ENCODE measurements around the gene ST3GAL2.
"Not testable (repeated sequence)": the region's sequence is repeated elsewhere in the genome, so short reads cannot be mapped to it uniquely, and the experiment has no call there.

The ST3GAL2 gene

GRCh38 chr16:70416748-70417616 lies 21.9 kb downstream of the ST3GAL2 start:
- Histone ChIP-seq H3K4me1 (ENCODE audit: control insufficient read depth in 5 of 5, insufficient read depth in 5 of 5, low read length in 5 of 5) (peaks cover 0 to 50% (median 6%) of the 10 kb centered on the region in 5 donors), H3K27me3 (ENCODE audit: control insufficient read depth in 5 of 5, insufficient read depth in 4 of 5, low read length in 5 of 5) (no peaks in the 10 kb centered on the region), H3K36me3 (ENCODE audit: control insufficient read depth in 5 of 5, insufficient read depth in 5 of 5, low read length in 5 of 5) (peaks cover 0 to 2% (median 0%) of the 10 kb centered on the region in 5 donors), H3K9me3 (ENCODE audit: control insufficient read depth in 5 of 5, low read length in 5 of 5) (no peaks in the 10 kb centered on the region), H3K9ac (ENCODE audit: low read length in 5 of 5) (no peak overlapping the region), H3K27ac (ENCODE audit: low read depth, low read length) (no peak overlapping the region), H3K4me3 (ENCODE audit: low read depth in 1 of 5, low read length in 5 of 5) (no peak overlapping the region)

DNA sequence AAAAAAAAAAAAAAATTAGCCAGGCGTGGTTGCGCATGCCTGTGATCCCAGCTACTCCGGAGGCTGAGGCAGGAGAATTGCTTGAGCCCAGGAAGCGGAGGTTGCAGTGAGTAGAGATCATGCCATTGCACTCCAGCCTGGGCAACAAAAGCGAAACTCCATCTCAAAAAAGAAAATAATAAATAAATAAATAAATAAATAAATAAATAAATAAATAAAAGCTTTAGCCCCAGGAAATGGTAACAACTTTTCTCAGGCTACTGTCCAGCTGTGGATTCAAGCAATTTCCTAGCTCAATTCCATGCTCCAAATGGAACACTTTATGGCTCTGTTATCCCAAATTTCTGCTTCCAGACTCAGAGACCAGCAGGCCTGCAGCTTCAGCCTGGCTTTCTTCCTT lies 25.3 kb downstream of the ST3GAL2 start:
- H3K9ac ChIP-seq (ENCODE audit: low read length in 5 of 5); H3K4me3 ChIP-seq (ENCODE audit: low read depth in 1 of 5, low read length in 5 of 5); H3K27ac ChIP-seq (ENCODE audit: low read depth, low read length); H3K36me3 ChIP-seq (ENCODE audit: control insufficient read depth in 5 of 5, insufficient read depth in 5 of 5, low read length in 5 of 5); H3K9me3 ChIP-seq (ENCODE audit: control insufficient read depth in 5 of 5, low read length in 5 of 5); H3K27me3 ChIP-seq (ENCODE audit: control insufficient read depth in 5 of 5, insufficient read depth in 4 of 5, low read length in 5 of 5): not testable (repeated sequence)
- H3K4me1 ChIP-seq (ENCODE audit: control insufficient read depth in 5 of 5, insufficient read depth in 5 of 5, low read length in 5 of 5): peaks cover 0 to 22% (median 4%) of the 10 kb centered on the region in 5 donors

GRCh38 chr16:70412385-70412784 lies 26.5 kb downstream of the ST3GAL2 start:
- H3K27ac ChIP-seq (ENCODE audit: low read depth, low read length): no peak overlapping the region
- no peaks in the 10 kb centered on the region for H3K9me3 ChIP-seq (ENCODE audit: control insufficient read depth in 5 of 5, low read length in 5 of 5)
- H3K9ac ChIP-seq (ENCODE audit: low read length in 5 of 5): no peak overlapping the region
- no peaks in the 10 kb centered on the region for H3K27me3 ChIP-seq (ENCODE audit: control insufficient read depth in 5 of 5, insufficient read depth in 4 of 5, low read length in 5 of 5)
- H3K36me3 ChIP-seq (ENCODE audit: control insufficient read depth in 5 of 5, insufficient read depth in 5 of 5, low read length in 5 of 5): peaks cover 0 to 7% (median 4%) of the 10 kb centered on the region in 5 donors
- peaks cover 0 to 20% (median 4%) of the 10 kb centered on the region in 5 donors for H3K4me1 ChIP-seq (ENCODE audit: control insufficient read depth in 5 of 5, insufficient read depth in 5 of 5, low read length in 5 of 5)
- no peak overlapping the region for H3K4me3 ChIP-seq (ENCODE audit: low read depth in 1 of 5, low read length in 5 of 5)

GRCh38 chr16:70410734-70411133 lies 28.2 kb downstream of the ST3GAL2 start:
- Histone ChIP-seq H3K36me3 (ENCODE audit: control insufficient read depth in 5 of 5, insufficient read depth in 5 of 5, low read length in 5 of 5) (peaks cover 0 to 7% (median 4%) of the 10 kb centered on the region in 5 donors), H3K27me3 (ENCODE audit: control insufficient read depth in 5 of 5, insufficient read depth in 4 of 5, low read length in 5 of 5) (no peaks in the 10 kb centered on the region), H3K9ac (ENCODE audit: low read length in 5 of 5) (no peak overlapping the region), H3K27ac (ENCODE audit: low read depth, low read length) (no peak overlapping the region), H3K4me1 (ENCODE audit: control insufficient read depth in 5 of 5, insufficient read depth in 5 of 5, low read length in 5 of 5) (peaks cover 0 to 15% (median 4%) of the 10 kb centered on the region in 5 donors), H3K9me3 (ENCODE audit: control insufficient read depth in 5 of 5, low read length in 5 of 5) (no peaks in the 10 kb centered on the region), H3K4me3 (ENCODE audit: low read depth in 1 of 5, low read length in 5 of 5) (no peak overlapping the region)

DNA sequence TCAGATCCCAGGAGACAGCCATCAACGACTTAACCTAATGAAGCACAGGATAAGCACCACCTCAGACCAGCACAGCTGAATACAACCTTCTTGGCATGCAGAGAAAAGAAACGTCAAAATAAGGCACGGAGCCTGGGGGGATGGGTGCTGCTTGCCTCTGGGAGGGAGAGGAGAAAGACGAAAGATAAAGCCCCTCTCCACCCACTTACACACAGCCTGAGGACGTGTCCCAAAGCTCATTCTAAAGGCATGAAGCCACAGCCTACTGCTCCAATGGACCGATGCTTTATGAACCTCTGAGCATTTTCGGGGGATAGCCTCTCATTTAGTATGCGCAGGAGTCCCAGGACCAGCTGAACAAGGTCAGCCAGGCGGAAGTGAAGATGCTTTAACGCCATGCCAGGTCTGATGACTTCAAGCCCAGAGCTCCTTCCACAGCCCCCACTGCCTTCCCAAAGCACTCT lies 31.1 kb downstream of the ST3GAL2 start:
- Histone ChIP-seq H3K4me3 (ENCODE audit: low read depth in 1 of 5, low read length in 5 of 5) (no peak overlapping the region), H3K27ac (ENCODE audit: low read depth, low read length) (no peak overlapping the region), H3K27me3 (ENCODE audit: control insufficient read depth in 5 of 5, insufficient read depth in 4 of 5, low read length in 5 of 5) (no peaks in the 10 kb centered on the region), H3K4me1 (ENCODE audit: control insufficient read depth in 5 of 5, insufficient read depth in 5 of 5, low read length in 5 of 5) (peaks cover 0 to 17% (median 5%) of the 10 kb centered on the region in 5 donors), H3K9ac (ENCODE audit: low read length in 5 of 5) (no peak overlapping the region), H3K36me3 (ENCODE audit: control insufficient read depth in 5 of 5, insufficient read depth in 5 of 5, low read length in 5 of 5) (peaks cover 0 to 7% (median 4%) of the 10 kb centered on the region in 5 donors), H3K9me3 (ENCODE audit: control insufficient read depth in 5 of 5, low read length in 5 of 5) (no peaks in the 10 kb centered on the region)

DNA sequence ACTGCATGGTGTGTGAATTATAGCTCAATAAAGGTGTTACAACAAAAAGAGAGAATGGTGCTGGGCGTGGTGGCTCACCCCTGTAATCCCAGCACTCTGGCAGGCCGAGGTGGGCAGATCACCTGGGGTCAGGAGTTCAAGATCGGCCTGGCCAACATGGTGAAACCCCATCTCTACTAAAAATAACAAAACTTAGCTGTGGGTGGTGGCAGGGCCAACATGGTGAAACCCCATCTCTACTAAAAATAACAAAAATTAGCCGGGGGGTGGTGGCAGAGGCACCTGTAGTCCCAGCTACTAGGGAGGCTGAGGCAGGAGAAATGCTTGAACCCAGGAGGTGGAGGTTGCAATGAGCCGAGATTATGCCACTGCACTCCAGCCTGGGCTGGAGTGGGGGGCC lies 32.8 kb downstream of the ST3GAL2 start:
- H3K27me3 ChIP-seq (ENCODE audit: control insufficient read depth in 5 of 5, insufficient read depth in 4 of 5, low read length in 5 of 5); H3K36me3 ChIP-seq (ENCODE audit: control insufficient read depth in 5 of 5, insufficient read depth in 5 of 5, low read length in 5 of 5); H3K9ac ChIP-seq (ENCODE audit: low read length in 5 of 5); H3K4me3 ChIP-seq (ENCODE audit: low read depth in 1 of 5, low read length in 5 of 5); H3K27ac ChIP-seq (ENCODE audit: low read depth, low read length); H3K9me3 ChIP-seq (ENCODE audit: control insufficient read depth in 5 of 5, low read length in 5 of 5): not testable (repeated sequence)
- peaks cover 0 to 17% (median 5%) of the 10 kb centered on the region in 5 donors for H3K4me1 ChIP-seq (ENCODE audit: control insufficient read depth in 5 of 5, insufficient read depth in 5 of 5, low read length in 5 of 5)

GRCh38 chr16:70402916-70403659 lies 35.8 kb downstream of the ST3GAL2 start:
- Histone ChIP-seq H3K4me3 (ENCODE audit: low read depth in 1 of 5, low read length in 5 of 5) (no peak overlapping the region), H3K27ac (ENCODE audit: low read depth, low read length) (no peak overlapping the region), H3K9ac (ENCODE audit: low read length in 5 of 5) (no peak overlapping the region), H3K9me3 (ENCODE audit: control insufficient read depth in 5 of 5, low read length in 5 of 5) (no peaks in the 10 kb centered on the region), H3K4me1 (ENCODE audit: control insufficient read depth in 5 of 5, insufficient read depth in 5 of 5, low read length in 5 of 5) (peaks cover 0 to 18% (median 5%) of the 10 kb centered on the region in 5 donors), H3K27me3 (ENCODE audit: control insufficient read depth in 5 of 5, insufficient read depth in 4 of 5, low read length in 5 of 5) (no peaks in the 10 kb centered on the region), H3K36me3 (ENCODE audit: control insufficient read depth in 5 of 5, insufficient read depth in 5 of 5, low read length in 5 of 5) (peaks cover 0 to 22% (median 21%) of the 10 kb centered on the region in 5 donors)

GRCh38 chr16:70399951-70400350 lies 38.9 kb downstream of the ST3GAL2 start:
- Histone ChIP-seq H3K9ac (ENCODE audit: low read length in 5 of 5) (no peak overlapping the region), H3K4me3 (ENCODE audit: low read depth in 1 of 5, low read length in 5 of 5) (no peak overlapping the region), H3K9me3 (ENCODE audit: control insufficient read depth in 5 of 5, low read length in 5 of 5) (no peaks in the 10 kb centered on the region), H3K27me3 (ENCODE audit: control insufficient read depth in 5 of 5, insufficient read depth in 4 of 5, low read length in 5 of 5) (no peaks in the 10 kb centered on the region), H3K36me3 (ENCODE audit: control insufficient read depth in 5 of 5, insufficient read depth in 5 of 5, low read length in 5 of 5) (peaks cover 0 to 29% (median 27%) of the 10 kb centered on the region in 5 donors), H3K4me1 (ENCODE audit: control insufficient read depth in 5 of 5, insufficient read depth in 5 of 5, low read length in 5 of 5) (peaks cover 0 to 16% (median 5%) of the 10 kb centered on the region in 5 donors), H3K27ac (ENCODE audit: low read depth, low read length) (no peak overlapping the region)

- Histone ChIP-seq H3K36me3 (ENCODE audit: control insufficient read depth in 5 of 5, insufficient read depth in 5 of 5, low read length in 5 of 5) (peaks cover 0 to 32% (median 28%) of the 10 kb centered on the region in 5 donors), H3K4me1 (ENCODE audit: control insufficient read depth in 5 of 5, insufficient read depth in 5 of 5, low read length in 5 of 5) (peaks cover 0 to 14% (median 3%) of the 10 kb centered on the region in 5 donors)
Observed at GRCh38 chr16:70399381-70399780, 39.5 kb downstream of the ST3GAL2 start.

More at GRCh38 chr16:70399381-70399780, 39.5 kb downstream of the ST3GAL2 start:
- H3K27ac ChIP-seq (ENCODE audit: low read depth, low read length): no peak overlapping the region
- no peak overlapping the region for H3K9ac ChIP-seq (ENCODE audit: low read length in 5 of 5)
- H3K4me3 ChIP-seq (ENCODE audit: low read depth in 1 of 5, low read length in 5 of 5): no peak overlapping the region
- no peaks in the 10 kb centered on the region for H3K9me3 ChIP-seq (ENCODE audit: control insufficient read depth in 5 of 5, low read length in 5 of 5)
- no peaks in the 10 kb centered on the region for H3K27me3 ChIP-seq (ENCODE audit: control insufficient read depth in 5 of 5, insufficient read depth in 4 of 5, low read length in 5 of 5)
